Panc1 (cell line): ENCODE results near the gene CHD6. TPM values are rescaled to one million over a fixed set of nuclear protein-coding genes. Genes with fewer than 3 reads are reported as not detected.
A peak's percentile ranks its signal among the peaks of the same experiment; 100 is the strongest.

Source experiments
- ATAC-seq: fragments of 200-7000 bp; cut with Tn5 transposase; 2 replicates; pipeline ENCODE4 v1.9.1; 2020; ENCODE audit warnings: mild to moderate bottlenecking, moderate library complexity
- BruUV-seq: library from RNA; stranded (reverse); fragments of 400-500 nt; replicated peaks from 2 replicates; lab custom pipeline; 2021; lab: Mats Ljungman, UMichigan
- CTCF ChIA-PET: fragments of 300-600 bp; sonication (Branson Sonifier 250); formaldehyde crosslinking; loops from one replicate; lab custom pipeline; 2022; ENCODE audit warnings: antibody characterized with exemption; lab: Charles Lee
- POLR2A ChIA-PET: fragments of 300-600 bp; sonication (Branson Sonifier 250); formaldehyde crosslinking; loops from one replicate; lab custom pipeline; 2022; ENCODE audit warnings: antibody characterized with exemption; lab: Charles Lee
- DNase-seq: peaks from one replicate; pipeline ENCODE4 v3.0.0-alpha.2; 2010; ENCODE audit warnings: low read depth, low spot score
- H3K27ac ChIP-seq: 2 replicates; pipeline ENCODE4 v1.5.1; 2011; ENCODE audit warnings: mild to moderate bottlenecking, low read length, inconsistent platforms
- H3K27me3 ChIP-seq: fragments of 200-500 bp; sonication (Bioruptor generic); 2 replicates; pipeline ENCODE4 v1.6.0; 2014; ENCODE audit warnings: low read length, inconsistent platforms; ENCODE audit not compliant: control insufficient read depth, insufficient read depth
- H3K36me3 ChIP-seq: fragments of 200-500 bp; sonication (Bioruptor generic); 2 replicates; pipeline ENCODE4 v1.5.1; 2014; ENCODE audit warnings: inconsistent platforms, mild to moderate bottlenecking, low read length, moderate library complexity; ENCODE audit not compliant: control insufficient read depth, insufficient read depth
- H3K4me1 ChIP-seq: 2 replicates; pipeline ENCODE4 v1.5.1; 2011; ENCODE audit warnings: inconsistent platforms, mild to moderate bottlenecking, low read length, moderate library complexity; ENCODE audit not compliant: control insufficient read depth, insufficient read depth
- H3K4me3 ChIP-seq, 2 experiments: 2 replicates each; pipeline ENCODE4 v1.5.1; 2011 to 2012; ENCODE audit warnings: low read depth in 2 of 2, low read length in 2 of 2, mild to moderate bottlenecking in 2 of 2, inconsistent platforms in 1 of 2, moderate library complexity in 1 of 2
- H3K9me3 ChIP-seq: fragments of 200-500 bp; sonication (Bioruptor generic); 2 replicates; pipeline ENCODE4 v1.5.1; 2014; ENCODE audit warnings: low read depth, mild to moderate bottlenecking, inconsistent platforms, low read length, moderate library complexity; ENCODE audit not compliant: control insufficient read depth, insufficient read depth
- POLR2AphosphoS5 ChIP-seq: IDR thresholded peaks from 2 replicates; pipeline ENCODE4 v1.6.1; 2012; ENCODE audit warnings: mild to moderate bottlenecking, low read depth, low read length, moderate library complexity
- SIN3A ChIP-seq: IDR thresholded peaks from 2 replicates; pipeline ENCODE4 v1.6.1; 2012; ENCODE audit warnings: low read depth, mild to moderate bottlenecking, low read length, moderate library complexity, borderline replicate concordance; ENCODE audit not compliant: insufficient read depth
- TCF7L2 ChIP-seq: IDR thresholded peaks from 2 replicates; pipeline ENCODE4 v1.6.1; 2011; ENCODE audit warnings: mild to moderate bottlenecking, low read depth, low read length, inconsistent platforms
- in situ Hi-C: cut with HindIII; loops from 2 replicates; pipeline ENCODE4 v1.10.0; 2016; ENCODE audit warnings: low sequenced_read_pairs, low pct_unique_long_range_greater_than_20kb
- intact Hi-C: fragments of 100-400 bp; cut with micrococcal nuclease; formaldehyde crosslinking; loops from one replicate; pipeline ENCODE4 v1.10.0; 2022; ENCODE audit not compliant: unreplicated experiment
- total RNA-seq: library from RNA; stranded (reverse); gene quantifications from one replicate; pipeline ENCODE4 v1.2.1, GENCODE V29; 2021; ENCODE audit not compliant: unreplicated experiment
- TF ChIP-seq, protein P1 (sequence below): fragments of 450-650 bp; IDR thresholded peaks from 2 replicates; pipeline ENCODE4 v1.5.1; 2017; ENCODE audit warnings: mild to moderate bottlenecking
- TF ChIP-seq, protein P2 (sequence below), 2 experiments: IDR thresholded peaks; 2 replicates each; pipeline ENCODE4 v1.6.1; 2011 to 2012; ENCODE audit warnings: low read depth in 2 of 2, control low read depth in 1 of 2, low read length in 1 of 2, mild to moderate bottlenecking in 1 of 2, moderate library complexity in 1 of 2; ENCODE audit not compliant: insufficient read depth in 1 of 2

The CHD6 gene
- total RNA-seq, 1 experiment from 2014 or later: 21.3 TPM

DNA sequence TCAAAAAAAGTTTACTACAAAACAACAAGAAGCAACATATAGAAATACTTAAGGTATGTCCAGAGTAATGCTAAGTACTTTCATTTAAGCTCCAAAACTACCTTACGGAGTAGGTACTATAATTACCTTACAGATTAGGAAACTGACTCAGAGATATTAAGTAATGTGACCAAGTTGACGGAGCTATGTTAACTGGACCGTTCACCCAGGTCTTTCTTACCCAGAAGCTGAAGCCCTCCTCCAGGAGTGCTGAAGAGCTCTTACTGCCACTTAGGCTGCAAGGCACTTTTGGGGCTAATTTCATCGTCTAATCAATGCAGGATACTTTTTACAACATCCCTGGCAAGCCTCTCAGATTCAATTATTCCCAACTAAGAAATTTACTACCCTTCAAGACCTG, 123.7 kb downstream of the CHD6 start:
- intact Hi-C loops: no loop called here
- no TSS peak for BruUV-seq
- in situ Hi-C loops: no loop called here
- H3K4me3 ChIP-seq: no peak overlapping the region
- no peak for ATAC-seq
- TF ChIP-seq SIN3A: no peak
- TF ChIP-seq POLR2AphosphoS5: no peak
- no peak for TF ChIP-seq TCF7L2
- TF ChIP-seq, protein P1, sequence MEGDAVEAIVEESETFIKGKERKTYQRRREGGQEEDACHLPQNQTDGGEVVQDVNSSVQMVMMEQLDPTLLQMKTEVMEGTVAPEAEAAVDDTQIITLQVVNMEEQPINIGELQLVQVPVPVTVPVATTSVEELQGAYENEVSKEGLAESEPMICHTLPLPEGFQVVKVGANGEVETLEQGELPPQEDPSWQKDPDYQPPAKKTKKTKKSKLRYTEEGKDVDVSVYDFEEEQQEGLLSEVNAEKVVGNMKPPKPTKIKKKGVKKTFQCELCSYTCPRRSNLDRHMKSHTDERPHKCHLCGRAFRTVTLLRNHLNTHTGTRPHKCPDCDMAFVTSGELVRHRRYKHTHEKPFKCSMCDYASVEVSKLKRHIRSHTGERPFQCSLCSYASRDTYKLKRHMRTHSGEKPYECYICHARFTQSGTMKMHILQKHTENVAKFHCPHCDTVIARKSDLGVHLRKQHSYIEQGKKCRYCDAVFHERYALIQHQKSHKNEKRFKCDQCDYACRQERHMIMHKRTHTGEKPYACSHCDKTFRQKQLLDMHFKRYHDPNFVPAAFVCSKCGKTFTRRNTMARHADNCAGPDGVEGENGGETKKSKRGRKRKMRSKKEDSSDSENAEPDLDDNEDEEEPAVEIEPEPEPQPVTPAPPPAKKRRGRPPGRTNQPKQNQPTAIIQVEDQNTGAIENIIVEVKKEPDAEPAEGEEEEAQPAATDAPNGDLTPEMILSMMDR: no peak
- no peak overlapping the region for H3K27ac ChIP-seq
- ChIA-PET CTCF (no interaction called here), POLR2A (no interaction called here)
- no peak for DNase-seq
- H3K36me3 ChIP-seq: peaks cover 4% of the 10 kb centered on the region; the same call in 1 of the 2 replicates
- H3K27me3 ChIP-seq: no peaks in the 10 kb centered on the region
- no peaks in the 10 kb centered on the region for H3K4me1 ChIP-seq
- H3K9me3 ChIP-seq: no peaks in the 10 kb centered on the region

DNA sequence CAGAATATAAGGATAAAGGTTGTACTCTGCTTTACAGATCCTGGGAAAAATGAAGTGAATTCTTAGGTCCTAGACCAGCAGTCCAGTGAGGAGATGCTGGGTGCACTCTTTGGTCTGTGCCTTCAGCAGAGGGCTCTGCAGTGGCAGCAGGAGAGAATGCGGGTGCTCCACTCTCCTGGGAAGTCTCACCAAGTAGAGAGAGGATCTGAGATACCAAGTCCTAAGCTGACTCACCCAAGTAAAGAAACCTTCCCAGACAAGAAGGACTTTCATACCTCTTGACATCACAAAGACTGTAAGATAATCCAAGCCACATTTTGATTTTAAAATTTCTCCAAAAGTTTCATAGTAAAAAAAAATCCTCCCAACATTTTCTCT, 134.6 kb downstream of the CHD6 start:
- intact Hi-C loops: no loop called here
- ATAC-seq: 0 out of 2 replicates have a peak, but pooled peaks have one; percentile 30

More for the DNA sequence above, 134.6 kb downstream of the CHD6 start:
- POLR2A ChIA-PET: no interaction called here
- no TSS peak for BruUV-seq
- no peak for TF ChIP-seq POLR2AphosphoS5
- TF ChIP-seq SIN3A: no peak
- TF ChIP-seq, protein P2, sequence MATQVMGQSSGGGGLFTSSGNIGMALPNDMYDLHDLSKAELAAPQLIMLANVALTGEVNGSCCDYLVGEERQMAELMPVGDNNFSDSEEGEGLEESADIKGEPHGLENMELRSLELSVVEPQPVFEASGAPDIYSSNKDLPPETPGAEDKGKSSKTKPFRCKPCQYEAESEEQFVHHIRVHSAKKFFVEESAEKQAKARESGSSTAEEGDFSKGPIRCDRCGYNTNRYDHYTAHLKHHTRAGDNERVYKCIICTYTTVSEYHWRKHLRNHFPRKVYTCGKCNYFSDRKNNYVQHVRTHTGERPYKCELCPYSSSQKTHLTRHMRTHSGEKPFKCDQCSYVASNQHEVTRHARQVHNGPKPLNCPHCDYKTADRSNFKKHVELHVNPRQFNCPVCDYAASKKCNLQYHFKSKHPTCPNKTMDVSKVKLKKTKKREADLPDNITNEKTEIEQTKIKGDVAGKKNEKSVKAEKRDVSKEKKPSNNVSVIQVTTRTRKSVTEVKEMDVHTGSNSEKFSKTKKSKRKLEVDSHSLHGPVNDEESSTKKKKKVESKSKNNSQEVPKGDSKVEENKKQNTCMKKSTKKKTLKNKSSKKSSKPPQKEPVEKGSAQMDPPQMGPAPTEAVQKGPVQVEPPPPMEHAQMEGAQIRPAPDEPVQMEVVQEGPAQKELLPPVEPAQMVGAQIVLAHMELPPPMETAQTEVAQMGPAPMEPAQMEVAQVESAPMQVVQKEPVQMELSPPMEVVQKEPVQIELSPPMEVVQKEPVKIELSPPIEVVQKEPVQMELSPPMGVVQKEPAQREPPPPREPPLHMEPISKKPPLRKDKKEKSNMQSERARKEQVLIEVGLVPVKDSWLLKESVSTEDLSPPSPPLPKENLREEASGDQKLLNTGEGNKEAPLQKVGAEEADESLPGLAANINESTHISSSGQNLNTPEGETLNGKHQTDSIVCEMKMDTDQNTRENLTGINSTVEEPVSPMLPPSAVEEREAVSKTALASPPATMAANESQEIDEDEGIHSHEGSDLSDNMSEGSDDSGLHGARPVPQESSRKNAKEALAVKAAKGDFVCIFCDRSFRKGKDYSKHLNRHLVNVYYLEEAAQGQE (IDR thresholded peaks at IDR 0.05; ENCODE audit: insufficient read depth in 1 of 2, low read depth in 2 of 2, low read length in 1 of 2): no peak
- TF ChIP-seq TCF7L2: no peak
- TF ChIP-seq, protein P1: no peak
- DNase-seq: no peak
- in situ Hi-C loops: no loop called here
- Histone ChIP-seq H3K9me3 (no peaks in the 10 kb centered on the region), H3K27me3 (no peaks in the 10 kb centered on the region), H3K4me3 (no peak overlapping the region), H3K4me1 (peaks cover 7% of the 10 kb centered on the region), H3K27ac (no peak overlapping the region; the same call in 1 of the 2 replicates), H3K36me3 (peaks cover 3% of the 10 kb centered on the region; the same call in 1 of the 2 replicates)
- CTCF ChIA-PET: interaction anchor here (0.6 kb wide), 1 partner anchor 87 kb away, joined by 8 read pairs; no protein-coding TSS in a partner anchor
